HUES48 (cell line): ENCODE data around the gene FADD.

Source experiments
- H3K27ac ChIP-seq: one replicate; pipeline ENCODE4 v1.7.0; 2013; ENCODE audit warnings: low read depth, low read length, inconsistent platforms
- H3K27me3 ChIP-seq: 2 replicates; pipeline ENCODE4 v1.6.1; 2013; ENCODE audit warnings: mild to moderate bottlenecking, low read length; ENCODE audit not compliant: control insufficient read depth, insufficient read depth
- H3K36me3 ChIP-seq: 2 replicates; pipeline ENCODE4 v1.6.1; 2013; ENCODE audit warnings: low read length; ENCODE audit not compliant: control insufficient read depth, insufficient read depth
- H3K4me1 ChIP-seq: 2 replicates; pipeline ENCODE4 v1.6.1; 2013; ENCODE audit warnings: mild to moderate bottlenecking, low read length; ENCODE audit not compliant: control insufficient read depth, insufficient read depth
- H3K4me3 ChIP-seq: 2 replicates; pipeline ENCODE4 v1.5.1; 2013; ENCODE audit warnings: mild to moderate bottlenecking, low read depth, low read length
- H3K9ac ChIP-seq: 2 replicates; pipeline ENCODE4 v1.6.1; 2013; ENCODE audit warnings: mild to moderate bottlenecking, low read depth, low read length, moderate library complexity
- H3K9me3 ChIP-seq: 2 replicates; pipeline ENCODE4 v1.6.1; 2013; ENCODE audit warnings: low read length; ENCODE audit not compliant: control insufficient read depth, insufficient read depth

Gene FADD

GRCh38 chr11:70220920-70221319, 17.8 kb downstream of the FADD start:
- Histone ChIP-seq H3K9ac (no peak overlapping the region), H3K4me3 (no peak overlapping the region), H3K9me3 (no peaks in the 10 kb centered on the region), H3K27ac (no peak overlapping the region), H3K27me3 (no peaks in the 10 kb centered on the region), H3K4me1 (peaks cover under 1% of the 10 kb centered on the region), H3K36me3 (no peaks in the 10 kb centered on the region)

- no peak overlapping the region for H3K4me3 ChIP-seq
- H3K36me3 ChIP-seq = no peaks in the 10 kb centered on the region
- H3K27ac ChIP-seq = no peak overlapping the region
- H3K27me3 ChIP-seq = no peaks in the 10 kb centered on the region
- H3K9ac ChIP-seq = no peak overlapping the region
- H3K9me3 ChIP-seq = no peaks in the 10 kb centered on the region
- peaks cover 4% of the 10 kb centered on the region for H3K4me1 ChIP-seq
These were observed 22.6 kb downstream of the FADD start for GRCh38 chr11:70225681-70226177.

GRCh38 chr11:70226183-70226582, 23.1 kb downstream of the FADD start:
- H3K27ac ChIP-seq = no peak overlapping the region
- no peaks in the 10 kb centered on the region for H3K36me3 ChIP-seq
- no peaks in the 10 kb centered on the region for H3K9me3 ChIP-seq
- H3K27me3 ChIP-seq = no peaks in the 10 kb centered on the region
- no peak overlapping the region for H3K4me3 ChIP-seq
- peaks cover 4% of the 10 kb centered on the region for H3K4me1 ChIP-seq
- H3K9ac ChIP-seq = no peak overlapping the region

GRCh38 chr11:70226967-70227366, 23.9 kb downstream of the FADD start:
- Histone ChIP-seq H3K36me3 (no peaks in the 10 kb centered on the region), H3K27ac (no peak overlapping the region), H3K9ac (no peak overlapping the region), H3K4me3 (no peak overlapping the region), H3K4me1 (peaks cover 4% of the 10 kb centered on the region), H3K27me3 (no peaks in the 10 kb centered on the region), H3K9me3 (no peaks in the 10 kb centered on the region)

GRCh38 chr11:70229737-70230136, 26.6 kb downstream of the FADD start:
- H3K36me3 ChIP-seq = no peaks in the 10 kb centered on the region
- no peaks in the 10 kb centered on the region for H3K9me3 ChIP-seq
- no peak overlapping the region for H3K9ac ChIP-seq
- H3K27ac ChIP-seq = no peak overlapping the region
- peaks cover 4% of the 10 kb centered on the region for H3K4me1 ChIP-seq
- no peak overlapping the region for H3K4me3 ChIP-seq
- H3K27me3 ChIP-seq = no peaks in the 10 kb centered on the region

- Histone ChIP-seq H3K27me3 (no peaks in the 10 kb centered on the region), H3K9me3 (no peaks in the 10 kb centered on the region), H3K36me3 (no peaks in the 10 kb centered on the region), H3K4me1 (peaks cover 4% of the 10 kb centered on the region), H3K27ac (no peak overlapping the region), H3K9ac (no peak overlapping the region), H3K4me3 (no peak overlapping the region)
These were observed 27.2 kb downstream of the FADD start for GRCh38 chr11:70230151-70230839.

GRCh38 chr11:70230840-70231710, 28.0 kb downstream of the FADD start:
- no peaks in the 10 kb centered on the region for H3K9me3 ChIP-seq
- peaks cover 2% of the 10 kb centered on the region for H3K4me1 ChIP-seq
- no peaks in the 10 kb centered on the region for H3K27me3 ChIP-seq
- H3K4me3 ChIP-seq = no peak overlapping the region
- H3K27ac ChIP-seq = no peak overlapping the region
- no peak overlapping the region for H3K9ac ChIP-seq
- H3K36me3 ChIP-seq = no peaks in the 10 kb centered on the region

GRCh38 chr11:70233034-70233433, 29.9 kb downstream of the FADD start:
- no peaks in the 10 kb centered on the region for H3K4me1 ChIP-seq
- H3K9me3 ChIP-seq = no peaks in the 10 kb centered on the region
- no peak overlapping the region for H3K9ac ChIP-seq
- no peak overlapping the region for H3K27ac ChIP-seq
- H3K27me3 ChIP-seq = no peaks in the 10 kb centered on the region
- no peak overlapping the region for H3K4me3 ChIP-seq
- no peaks in the 10 kb centered on the region for H3K36me3 ChIP-seq

GRCh38 chr11:70233511-70233934, 30.4 kb downstream of the FADD start:
- no peaks in the 10 kb centered on the region for H3K27me3 ChIP-seq
- no peak overlapping the region for H3K4me3 ChIP-seq
- H3K4me1 ChIP-seq = no peaks in the 10 kb centered on the region
- no peak overlapping the region for H3K9ac ChIP-seq
- no peaks in the 10 kb centered on the region for H3K36me3 ChIP-seq
- no peak overlapping the region for H3K27ac ChIP-seq
- H3K9me3 ChIP-seq = no peaks in the 10 kb centered on the region

GRCh38 chr11:70233962-70234361, 30.9 kb downstream of the FADD start:
- H3K4me3 ChIP-seq = no peak overlapping the region
- H3K27me3 ChIP-seq = no peaks in the 10 kb centered on the region
- no peaks in the 10 kb centered on the region for H3K9me3 ChIP-seq
- H3K27ac ChIP-seq = no peak overlapping the region
- no peaks in the 10 kb centered on the region for H3K4me1 ChIP-seq
- H3K36me3 ChIP-seq = no peaks in the 10 kb centered on the region
- no peak overlapping the region for H3K9ac ChIP-seq

GRCh38 chr11:70240337-70240736, 37.2 kb downstream of the FADD start:
- Histone ChIP-seq H3K4me1 (no peaks in the 10 kb centered on the region), H3K36me3 (no peaks in the 10 kb centered on the region), H3K27ac (no peak overlapping the region), H3K9me3 (no peaks in the 10 kb centered on the region), H3K27me3 (no peaks in the 10 kb centered on the region), H3K9ac (no peak overlapping the region), H3K4me3 (no peak overlapping the region)
